GM12891 (cell line): ENCODE results near the gene SLC25A26.

Experiments used
- POLR2A ChIP-seq: IDR thresholded peaks from 2 replicates; pipeline ENCODE4 v1.6.1; 2011; ENCODE audit warnings: low read depth, low read length, control low read depth
- POLR2AphosphoS5 ChIP-seq: IDR thresholded peaks from 2 replicates; pipeline ENCODE4 v1.6.1; 2011; ENCODE audit warnings: low read depth, low read length, control low read depth
- POU2F2 ChIP-seq: IDR thresholded peaks from 2 replicates; pipeline ENCODE4 v1.6.1; 2011; ENCODE audit warnings: low read depth, mild to moderate bottlenecking, control low read depth, low read length, moderate library complexity
- SPI1 ChIP-seq: IDR thresholded peaks from 2 replicates; pipeline ENCODE4 v1.6.1; 2011; ENCODE audit warnings: low read depth, low read length, control low read depth
- TAF1 ChIP-seq: IDR thresholded peaks from 2 replicates; pipeline ENCODE4 v1.6.1; 2011; ENCODE audit warnings: low read depth, low read length, control low read depth

DNA sequence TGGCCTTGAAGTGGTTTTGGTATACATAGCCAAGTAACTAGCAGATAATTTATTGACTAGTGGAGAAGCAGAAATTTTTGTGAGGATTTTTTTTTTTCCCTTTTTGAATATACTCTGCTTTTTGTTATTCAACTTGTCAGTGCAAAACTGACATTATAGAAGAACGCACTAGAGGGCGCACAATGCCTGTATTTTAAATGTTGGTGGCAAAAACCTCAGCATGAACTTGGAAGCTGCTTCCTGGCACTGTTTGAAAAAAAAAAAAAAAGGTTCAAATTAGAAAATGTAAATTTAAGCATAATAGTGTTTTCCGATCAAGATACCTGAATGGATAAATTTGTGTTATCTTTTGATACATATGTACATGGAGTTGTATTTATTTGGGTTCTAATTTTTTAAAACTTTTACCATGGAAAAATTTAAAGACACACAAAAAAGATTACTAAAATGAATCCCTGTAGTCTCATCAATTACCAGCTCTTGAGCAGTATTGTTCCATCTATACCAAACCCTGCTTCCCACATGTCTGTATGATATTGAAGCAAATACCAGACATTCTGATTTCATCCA, 56.0 kb downstream of the SLC25A26 start:
- TF ChIP-seq POLR2AphosphoS5 = no peak
- TF ChIP-seq TAF1 = no peak
- no peak for TF ChIP-seq POLR2A
- TF ChIP-seq SPI1 = no peak
- TF ChIP-seq POU2F2 = no peak
